Measurements from ENCODE around the gene AVPI1. TPM values are rescaled to one million over a fixed set of nuclear protein-coding genes. Genes with fewer than 3 reads are reported as not detected.
"Not testable (repeated sequence)": the region's sequence is repeated elsewhere in the genome, so short reads cannot be mapped to it uniquely, and the experiment has no call there.

AVPI1 gene
- total and polyA plus RNA-seq, 4 donors, result 15.1 to 26.8 (median 17.8) TPM

DNA sequence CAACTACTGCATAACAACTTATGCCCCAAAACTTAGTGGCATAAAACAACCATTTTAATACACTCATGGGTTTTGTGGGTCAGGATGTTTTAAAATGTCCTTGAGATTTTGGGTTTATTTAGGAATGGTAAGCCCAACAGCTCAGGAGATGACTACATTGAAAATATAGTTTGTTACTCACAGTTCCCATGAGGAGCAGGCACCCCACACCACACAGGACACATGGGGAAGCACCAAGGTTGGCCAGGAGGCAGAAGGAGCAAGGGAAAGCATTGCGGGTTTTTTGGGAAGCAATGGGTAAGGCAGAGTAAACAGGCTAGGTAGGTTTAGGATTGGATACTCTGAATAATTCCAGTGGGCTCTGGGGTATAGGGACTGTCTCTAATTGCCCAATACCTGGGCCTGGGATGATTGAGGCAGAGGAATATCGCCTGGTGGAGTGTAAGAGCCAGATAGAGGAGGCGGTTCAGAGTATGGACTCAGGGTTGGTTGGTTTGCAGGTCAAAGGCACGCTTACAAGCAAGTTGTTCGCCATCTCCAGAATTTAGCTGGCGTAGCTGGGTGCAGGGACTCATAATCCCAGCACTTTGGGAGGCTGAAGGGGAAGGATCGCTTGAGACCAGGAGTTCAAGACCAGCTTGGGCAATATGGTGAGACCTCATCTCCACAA is 16.5 kb upstream of the AVPI1 start:
- ATAC-seq (ENCODE audit: insufficient read depth, low FRiP score), result no peak
- no peak overlapping the region for H3K4me3 ChIP-seq
- no peaks in the 10 kb centered on the region for H3K4me1 ChIP-seq (ENCODE audit: control insufficient read depth in 5 of 5, insufficient read depth in 5 of 5, low read length in 5 of 5)
- no peak for DNase-seq
- no peaks in the 10 kb centered on the region for H3K36me3 ChIP-seq (ENCODE audit: control insufficient read depth in 4 of 4, insufficient read depth in 4 of 4, low read length in 4 of 4)
- no peak overlapping the region for H3K27ac ChIP-seq (ENCODE audit: low read depth in 1 of 2, low read length in 1 of 2)
- TF ChIP-seq, protein P1, sequence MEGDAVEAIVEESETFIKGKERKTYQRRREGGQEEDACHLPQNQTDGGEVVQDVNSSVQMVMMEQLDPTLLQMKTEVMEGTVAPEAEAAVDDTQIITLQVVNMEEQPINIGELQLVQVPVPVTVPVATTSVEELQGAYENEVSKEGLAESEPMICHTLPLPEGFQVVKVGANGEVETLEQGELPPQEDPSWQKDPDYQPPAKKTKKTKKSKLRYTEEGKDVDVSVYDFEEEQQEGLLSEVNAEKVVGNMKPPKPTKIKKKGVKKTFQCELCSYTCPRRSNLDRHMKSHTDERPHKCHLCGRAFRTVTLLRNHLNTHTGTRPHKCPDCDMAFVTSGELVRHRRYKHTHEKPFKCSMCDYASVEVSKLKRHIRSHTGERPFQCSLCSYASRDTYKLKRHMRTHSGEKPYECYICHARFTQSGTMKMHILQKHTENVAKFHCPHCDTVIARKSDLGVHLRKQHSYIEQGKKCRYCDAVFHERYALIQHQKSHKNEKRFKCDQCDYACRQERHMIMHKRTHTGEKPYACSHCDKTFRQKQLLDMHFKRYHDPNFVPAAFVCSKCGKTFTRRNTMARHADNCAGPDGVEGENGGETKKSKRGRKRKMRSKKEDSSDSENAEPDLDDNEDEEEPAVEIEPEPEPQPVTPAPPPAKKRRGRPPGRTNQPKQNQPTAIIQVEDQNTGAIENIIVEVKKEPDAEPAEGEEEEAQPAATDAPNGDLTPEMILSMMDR (IDR thresholded peaks at IDR 0.05; ENCODE audit: control extremely low read depth, extremely low read depth), result no peak
- no peaks in the 10 kb centered on the region for H3K9me3 ChIP-seq (ENCODE audit: control insufficient read depth in 4 of 4, insufficient read depth in 3 of 4, low read length in 3 of 4)
- WGBS, 2 donors, result 88 to 97% methylated on average over 7 of the region's 7 CpGs
- peaks cover 0 to 5% (median 0%) of the 10 kb centered on the region in 3 donors for H3K27me3 ChIP-seq (ENCODE audit: control insufficient read depth in 3 of 3, insufficient read depth in 3 of 3, low read length in 2 of 3)
- H3K9ac ChIP-seq (ENCODE audit: insufficient read depth in 1 of 2, low read length in 2 of 2), result no peak overlapping the region

DNA sequence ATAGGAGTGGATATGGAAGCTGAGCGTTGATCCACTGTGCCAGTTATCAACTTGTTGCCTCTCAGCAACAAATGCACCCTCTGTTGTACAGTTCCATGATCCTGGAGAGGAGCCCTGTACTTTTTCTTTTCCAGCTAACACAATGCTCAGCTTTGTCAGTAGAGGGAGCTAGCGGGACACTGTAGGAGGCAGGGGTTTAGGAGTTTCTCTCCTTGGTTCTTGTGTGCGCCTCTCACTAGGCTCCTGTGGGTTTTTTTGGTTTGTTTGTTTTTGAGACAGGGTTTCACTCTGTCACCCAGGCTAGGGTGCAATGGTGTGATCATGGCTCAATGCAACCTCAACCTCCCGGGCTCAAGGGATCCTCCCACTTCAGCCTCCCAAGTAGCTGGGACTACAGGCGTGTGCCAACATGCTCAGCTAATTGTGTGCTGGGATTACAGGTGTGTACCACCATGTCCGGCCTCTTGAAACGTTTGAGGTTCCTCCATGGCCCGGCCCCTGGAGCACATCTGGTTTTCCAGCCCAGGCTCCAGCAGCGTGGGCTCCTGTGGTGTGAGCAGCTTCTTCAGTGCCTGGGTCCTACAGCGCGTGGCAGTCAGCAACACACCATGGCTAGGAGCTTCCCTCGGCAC is 14.5 kb upstream of the AVPI1 start:
- Histone ChIP-seq H3K36me3 (ENCODE audit: control insufficient read depth in 4 of 4, insufficient read depth in 4 of 4, low read length in 4 of 4) (no peaks in the 10 kb centered on the region), H3K9ac (ENCODE audit: insufficient read depth in 1 of 2, low read length in 2 of 2) (no peak overlapping the region), H3K4me3 (no peak overlapping the region), H3K9me3 (ENCODE audit: control insufficient read depth in 4 of 4, insufficient read depth in 3 of 4, low read length in 3 of 4) (no peaks in the 10 kb centered on the region), H3K27me3 (ENCODE audit: control insufficient read depth in 3 of 3, insufficient read depth in 3 of 3, low read length in 2 of 3) (peaks cover 0 to 5% (median 0%) of the 10 kb centered on the region in 3 donors), H3K27ac (ENCODE audit: low read depth in 1 of 2, low read length in 1 of 2) (no peak overlapping the region), H3K4me1 (ENCODE audit: control insufficient read depth in 5 of 5, insufficient read depth in 5 of 5, low read length in 5 of 5) (no peaks in the 10 kb centered on the region)
- WGBS, 2 donors, result 49% methylated on average over 12 of the region's 12 CpGs
- TF ChIP-seq, protein P1 (IDR thresholded peaks at IDR 0.05; ENCODE audit: control extremely low read depth, extremely low read depth), result peak; percentile 67
- DNase-seq, result peak; percentile 53 to 80 (median 78)
- ATAC-seq (ENCODE audit: insufficient read depth, low FRiP score), result no peak

DNA sequence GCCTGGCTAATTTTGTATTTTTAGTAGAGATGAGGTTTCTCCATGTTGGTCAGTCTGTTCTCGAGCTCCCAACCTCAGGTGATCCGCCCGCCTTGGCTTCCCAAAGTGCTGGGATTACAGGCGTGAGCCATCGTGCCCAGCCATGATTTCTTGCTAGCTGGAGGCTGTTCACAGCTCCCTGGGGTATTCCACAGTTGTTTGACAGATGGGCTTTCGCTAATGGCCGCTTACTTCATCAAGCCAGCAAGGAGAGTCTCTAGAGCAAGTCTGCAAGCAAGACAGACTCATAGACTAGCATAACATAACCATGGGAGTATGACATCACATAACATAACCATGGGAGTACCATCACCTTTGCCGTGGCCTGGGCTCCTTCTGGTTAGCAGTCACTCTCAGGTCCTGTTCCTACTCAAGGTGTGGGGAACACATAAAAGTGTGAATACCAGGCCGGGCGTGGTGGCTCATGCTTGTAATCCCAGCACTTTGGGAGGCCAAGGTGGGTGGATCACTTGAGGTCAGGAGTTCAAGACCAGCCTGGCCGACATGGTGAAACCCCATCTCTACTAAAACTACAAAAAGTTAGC is 11.1 kb upstream of the AVPI1 start:
- H3K27ac ChIP-seq (ENCODE audit: low read depth in 1 of 2, low read length in 1 of 2); H3K9me3 ChIP-seq (ENCODE audit: control insufficient read depth in 4 of 4, insufficient read depth in 3 of 4, low read length in 3 of 4); H3K36me3 ChIP-seq (ENCODE audit: control insufficient read depth in 4 of 4, insufficient read depth in 4 of 4, low read length in 4 of 4); H3K4me3 ChIP-seq; H3K4me1 ChIP-seq (ENCODE audit: control insufficient read depth in 5 of 5, insufficient read depth in 5 of 5, low read length in 5 of 5); DNase-seq; ATAC-seq (ENCODE audit: insufficient read depth, low FRiP score); H3K9ac ChIP-seq (ENCODE audit: insufficient read depth in 1 of 2, low read length in 2 of 2); H3K27me3 ChIP-seq (ENCODE audit: control insufficient read depth in 3 of 3, insufficient read depth in 3 of 3, low read length in 2 of 3): not testable (repeated sequence)
- WGBS, 2 donors, result 90 to 92% methylated on average over 11 of the region's 11 CpGs

DNA sequence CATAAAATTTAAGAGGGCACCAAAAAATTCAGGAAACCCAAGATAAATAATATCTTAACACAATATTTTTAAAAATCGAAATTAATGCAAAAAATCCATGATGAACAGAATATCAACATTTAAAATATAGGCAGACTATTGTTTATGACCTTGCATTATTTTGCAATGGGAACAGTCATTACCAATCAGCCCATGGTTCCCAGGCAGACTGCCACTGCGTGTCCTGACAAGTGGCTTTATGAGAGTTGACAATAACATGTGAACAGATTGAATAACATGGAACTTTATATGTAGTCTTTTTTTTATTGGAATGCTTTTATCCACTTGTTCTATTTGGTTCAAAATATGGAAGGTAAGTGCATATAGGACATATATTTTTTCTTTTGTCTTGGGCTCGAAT is 3.1 kb upstream of the AVPI1 start:
- no peak overlapping the region for H3K4me3 ChIP-seq
- 91 to 94% methylated on average over 3 of the region's 3 CpGs for WGBS, 2 donors
- H3K27ac ChIP-seq (ENCODE audit: low read depth in 1 of 2, low read length in 1 of 2), result no peak overlapping the region
- H3K36me3 ChIP-seq (ENCODE audit: control insufficient read depth in 4 of 4, insufficient read depth in 4 of 4, low read length in 4 of 4), result no peaks in the 10 kb centered on the region
- H3K9me3 ChIP-seq (ENCODE audit: control insufficient read depth in 4 of 4, insufficient read depth in 3 of 4, low read length in 3 of 4), result no peaks in the 10 kb centered on the region
- H3K27me3 ChIP-seq (ENCODE audit: control insufficient read depth in 3 of 3, insufficient read depth in 3 of 3, low read length in 2 of 3), result no peaks in the 10 kb centered on the region
- ATAC-seq (ENCODE audit: insufficient read depth, low FRiP score), result no peak
- DNase-seq, result no peak
- peaks cover 0 to 31% (median 14%) of the 10 kb centered on the region in 5 donors for H3K4me1 ChIP-seq (ENCODE audit: control insufficient read depth in 5 of 5, insufficient read depth in 5 of 5, low read length in 5 of 5)
- TF ChIP-seq, protein P1 (IDR thresholded peaks at IDR 0.05; ENCODE audit: control extremely low read depth, extremely low read depth), result no peak
- H3K9ac ChIP-seq (ENCODE audit: insufficient read depth in 1 of 2, low read length in 2 of 2), result no peak overlapping the region
